ENCODE data around the gene PRKAG3.
"Not testable (repeated sequence)": the region's sequence is repeated elsewhere in the genome, so short reads cannot be mapped to it uniquely, and the experiment has no call there.

PRKAG3 gene

DNA sequence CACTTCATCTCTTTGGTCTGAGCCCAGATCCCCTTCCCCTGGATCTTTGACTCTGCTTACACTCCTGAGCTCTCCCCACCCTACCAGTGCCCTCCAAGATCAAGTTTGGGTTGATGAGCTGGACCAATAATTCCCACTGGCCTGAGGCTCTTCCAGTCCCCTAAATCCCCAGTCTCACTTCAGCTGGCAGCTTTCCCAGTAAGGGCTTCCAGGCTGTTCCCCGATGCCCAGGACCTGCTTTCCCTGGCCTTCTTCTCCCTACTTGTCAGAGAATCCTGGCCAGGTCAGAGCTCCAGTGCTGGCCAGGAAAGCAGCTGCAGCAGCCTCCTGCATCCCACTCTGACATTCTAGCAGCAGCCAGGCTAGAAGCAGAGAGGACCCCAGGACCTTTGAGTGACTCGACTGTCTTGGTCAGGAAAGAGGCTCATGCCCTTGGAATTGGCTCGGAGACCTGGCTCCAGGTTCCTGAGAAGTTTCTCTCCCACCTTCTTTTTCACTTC is 31.5 kb upstream of the PRKAG3 start:
- no peak for DNase-seq (ENCODE audit: low spot score)

DNA sequence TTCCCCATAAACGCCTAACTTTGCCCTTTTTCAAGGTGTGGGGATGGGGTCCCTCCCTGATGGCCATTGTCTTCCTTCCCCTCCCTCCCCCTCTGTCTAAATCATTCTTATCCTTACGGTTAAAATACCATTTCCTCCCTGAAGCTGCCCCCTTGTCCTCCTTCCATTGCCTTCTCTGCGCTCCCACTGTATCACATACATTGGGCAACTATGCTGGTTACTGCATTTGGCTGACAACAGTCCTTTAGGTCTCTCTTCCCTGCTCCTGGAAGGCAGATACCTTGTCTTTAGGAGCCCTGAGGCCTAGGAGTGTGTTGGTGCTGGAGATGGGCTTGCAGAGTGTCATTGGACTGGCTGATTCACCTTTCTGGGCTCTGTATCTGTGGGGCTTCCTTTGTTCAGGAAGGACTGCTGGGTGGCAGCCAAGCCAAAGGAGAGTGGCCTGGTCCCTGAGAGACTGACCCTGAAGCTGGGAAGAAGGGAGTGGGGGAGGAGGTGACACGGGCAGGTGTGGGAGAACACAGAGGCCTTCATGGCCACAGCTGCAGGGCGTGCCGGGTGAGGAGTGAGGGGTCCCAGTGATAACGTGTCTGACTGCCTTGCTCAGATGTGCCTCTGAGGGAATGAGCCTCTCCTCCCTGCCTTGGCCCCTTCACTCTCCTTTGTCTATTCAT is 30.2 kb upstream of the PRKAG3 start:
- no peak for DNase-seq (ENCODE audit: low spot score)

DNA sequence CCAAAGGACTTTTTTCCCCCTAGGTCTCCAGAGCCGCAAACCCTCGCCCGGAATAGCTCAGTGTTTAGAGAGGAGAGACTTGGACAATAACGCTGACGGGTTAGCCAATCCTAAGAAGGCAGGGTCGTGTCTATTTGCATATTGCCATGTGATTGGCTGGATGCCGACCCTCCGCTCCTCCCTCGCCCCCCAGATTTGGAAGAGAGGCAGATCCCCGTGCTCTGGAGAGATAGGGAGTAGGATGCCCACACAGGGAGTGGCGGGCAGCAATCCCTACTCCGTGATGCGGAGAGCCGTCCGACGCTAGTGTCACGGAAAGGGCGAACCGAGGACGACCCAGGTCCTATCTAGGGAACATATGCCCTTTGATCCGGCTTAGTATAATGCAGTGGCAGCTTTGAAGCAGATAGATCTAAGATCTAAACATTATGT is 29.4 kb upstream of the PRKAG3 start:
- DNase-seq (ENCODE audit: low spot score) = no peak

DNA sequence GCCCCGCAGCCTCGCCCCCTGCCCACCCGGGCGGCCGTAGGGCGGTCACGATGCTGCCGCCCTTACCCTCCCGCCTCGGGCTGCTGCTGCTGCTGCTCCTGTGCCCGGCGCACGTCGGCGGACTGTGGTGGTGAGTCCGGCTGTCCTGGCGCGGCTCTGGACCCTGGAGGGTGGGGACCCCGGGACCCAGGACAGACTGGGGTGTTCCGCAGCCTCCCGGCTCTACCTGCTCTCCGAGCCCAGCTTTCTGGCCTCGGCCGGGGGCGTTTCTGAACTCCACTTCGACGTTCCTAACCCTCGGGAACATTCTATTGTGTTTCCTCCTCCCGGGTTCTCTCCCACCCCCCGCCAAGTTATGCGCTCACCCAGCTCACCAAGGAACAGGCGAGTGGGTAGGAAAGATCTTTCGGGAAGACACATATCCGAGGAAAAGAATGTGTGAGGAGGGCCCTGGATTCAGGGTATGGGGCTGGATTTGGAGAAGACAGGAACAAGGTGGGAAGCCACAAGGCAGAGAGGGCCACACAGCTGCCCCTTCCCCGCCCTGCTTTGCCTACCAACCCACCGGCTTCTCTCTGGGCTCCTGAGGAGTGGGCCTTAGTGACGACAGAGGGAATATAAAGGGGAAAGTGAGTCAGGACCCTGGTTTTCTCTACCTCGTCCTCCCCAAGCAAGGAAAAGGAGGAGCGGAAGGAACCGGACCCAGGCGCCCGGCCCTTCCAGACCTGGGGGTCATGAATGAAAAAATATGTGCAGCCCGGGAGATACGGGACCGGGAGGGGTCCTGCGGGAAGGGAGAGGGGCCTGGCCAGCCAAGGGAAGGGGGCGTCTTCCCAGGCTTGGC is 28.6 kb upstream of the PRKAG3 start:
- no peak for DNase-seq (ENCODE audit: low spot score)

- no peak for DNase-seq (ENCODE audit: low spot score)
Observed at GRCh38 chr2:218859556-218859987, 28.0 kb upstream of the PRKAG3 start, which contains the start of gene WNT6. Gene WNT6 (plus strand): TSS chr2:218859805. CDS start chr2:218860038, 233 bp downstream.

- DNase-seq (ENCODE audit: low spot score) = no peak
Observed at GRCh38 chr2:218858671-218859555, 27.3 kb upstream of the PRKAG3 start.

DNA sequence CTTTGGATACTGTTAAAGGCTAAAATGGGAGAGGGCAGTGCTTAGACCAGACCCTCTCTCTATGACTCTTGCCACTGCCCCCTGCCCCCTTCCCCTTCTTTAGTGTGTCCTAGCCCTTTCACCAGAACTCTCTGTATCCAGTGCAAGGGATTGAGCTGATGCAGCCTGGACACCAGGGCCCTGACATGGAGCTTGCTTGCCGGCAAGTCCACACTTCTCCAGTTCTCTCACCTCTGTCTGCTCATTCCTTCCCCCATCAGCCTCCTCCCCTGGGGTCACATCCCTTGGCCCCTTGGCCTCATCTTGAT is 26.5 kb upstream of the PRKAG3 start:
- no peak for DNase-seq (ENCODE audit: low spot score)

GRCh38 chr2:218857371-218858137 is 26.0 kb upstream of the PRKAG3 start:
- DNase-seq (ENCODE audit: low spot score) = no peak

DNA sequence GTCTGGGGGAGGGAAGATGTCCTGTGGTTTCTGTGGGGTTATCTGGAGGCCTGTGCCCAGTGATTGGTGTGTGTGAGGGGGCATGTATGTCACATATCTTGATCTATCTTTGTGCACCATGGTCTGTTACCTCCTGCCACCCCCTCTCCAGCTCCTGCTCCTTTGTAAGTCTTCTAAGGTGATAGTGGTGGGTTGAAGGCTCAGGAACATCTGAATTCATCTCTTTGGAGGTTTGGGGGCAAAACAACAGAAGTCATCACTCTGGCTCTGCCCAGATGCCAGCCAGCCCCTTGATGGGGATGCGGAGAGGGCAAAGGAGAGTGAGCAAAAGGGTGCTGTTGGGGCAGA is 25.3 kb upstream of the PRKAG3 start:
- no peak for DNase-seq (ENCODE audit: low spot score)

GRCh38 chr2:218856167-218856895 is 24.7 kb upstream of the PRKAG3 start:
- DNase-seq (ENCODE audit: low spot score) = no peak

DNA sequence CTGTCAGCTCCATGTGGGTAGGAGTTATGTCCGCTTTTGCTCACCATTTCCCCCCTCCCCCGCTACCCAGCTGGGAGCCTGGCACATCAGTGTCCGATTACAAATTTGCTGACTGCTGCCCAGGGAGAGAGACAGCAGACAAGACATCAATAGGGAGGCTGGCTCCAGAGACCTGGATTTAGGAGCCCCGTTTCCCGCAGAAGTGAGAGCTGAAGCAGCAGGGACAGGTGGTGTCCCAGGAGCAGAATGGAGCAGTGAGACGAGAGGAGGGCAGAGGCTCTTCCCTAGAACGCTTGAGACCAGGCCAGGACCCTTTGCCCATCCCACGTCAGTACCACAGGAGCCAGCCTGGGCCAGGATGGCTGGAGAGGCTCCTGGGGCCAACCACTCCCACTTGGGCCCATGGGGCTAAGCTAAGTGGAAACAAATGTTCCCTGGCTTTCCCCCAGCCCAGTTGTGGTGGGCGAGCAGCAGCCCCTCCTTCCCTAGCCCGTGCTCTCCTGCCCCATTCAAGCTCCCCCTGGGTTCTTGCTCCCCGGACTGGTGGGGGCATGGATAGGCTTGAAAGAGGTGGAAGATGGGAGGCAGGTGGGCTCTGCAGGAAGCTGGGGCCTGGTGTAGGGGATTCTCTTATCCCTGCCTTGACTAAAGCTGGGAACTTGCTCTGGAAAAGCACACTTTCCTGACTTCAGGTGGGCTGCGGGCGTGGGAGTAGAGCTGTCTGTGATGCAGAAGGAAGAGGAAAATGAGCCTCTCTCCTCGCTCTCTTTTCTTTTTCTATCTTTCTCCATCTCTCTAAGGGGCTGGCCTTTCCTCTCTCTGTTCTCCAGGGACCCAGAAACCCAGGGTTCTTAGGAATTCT is 23.9 kb upstream of the PRKAG3 start:
- no peak for DNase-seq (ENCODE audit: low spot score)

DNA sequence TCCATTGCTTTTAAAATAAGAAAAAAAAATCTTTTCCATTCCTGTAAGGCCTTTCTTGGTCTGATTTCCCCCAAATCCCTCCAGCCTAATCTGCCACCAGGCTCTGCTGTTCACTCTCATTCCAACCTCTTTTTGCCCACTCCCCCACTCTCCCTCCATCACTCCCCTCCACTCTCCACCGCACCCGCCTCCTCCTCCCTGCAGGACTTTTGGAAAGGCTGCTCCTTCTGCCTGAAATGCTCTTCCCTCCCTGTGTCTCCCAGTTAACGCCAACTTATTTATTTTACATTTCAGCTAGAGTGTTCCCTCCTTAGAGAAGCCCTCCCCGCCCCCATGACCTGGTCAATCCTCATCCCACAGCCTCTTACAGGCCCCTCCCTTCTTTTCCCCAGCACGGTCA is 23.3 kb upstream of the PRKAG3 start:
- DNase-seq (ENCODE audit: low spot score) = no peak

DNA sequence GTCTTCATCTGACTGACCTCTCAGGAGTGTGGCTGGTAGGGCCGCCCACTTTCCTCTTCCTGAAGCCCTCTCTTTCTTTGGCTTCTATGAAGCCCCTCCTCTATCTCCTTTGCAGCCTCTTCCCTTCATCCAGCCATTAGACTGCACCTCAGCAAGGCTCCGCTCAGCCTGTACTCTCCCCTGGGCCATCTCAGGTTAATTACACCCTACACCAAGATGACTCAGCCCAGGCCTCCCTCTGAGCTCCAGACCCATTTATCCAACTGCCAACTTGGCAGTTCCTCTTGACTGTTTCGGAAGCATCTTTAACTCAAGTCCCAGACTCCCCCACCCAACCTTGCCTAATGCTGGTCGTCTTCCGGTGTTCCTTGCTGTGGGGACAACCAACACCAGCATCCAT is 22.2 kb upstream of the PRKAG3 start:
- no peak for DNase-seq (ENCODE audit: low spot score)

DNA sequence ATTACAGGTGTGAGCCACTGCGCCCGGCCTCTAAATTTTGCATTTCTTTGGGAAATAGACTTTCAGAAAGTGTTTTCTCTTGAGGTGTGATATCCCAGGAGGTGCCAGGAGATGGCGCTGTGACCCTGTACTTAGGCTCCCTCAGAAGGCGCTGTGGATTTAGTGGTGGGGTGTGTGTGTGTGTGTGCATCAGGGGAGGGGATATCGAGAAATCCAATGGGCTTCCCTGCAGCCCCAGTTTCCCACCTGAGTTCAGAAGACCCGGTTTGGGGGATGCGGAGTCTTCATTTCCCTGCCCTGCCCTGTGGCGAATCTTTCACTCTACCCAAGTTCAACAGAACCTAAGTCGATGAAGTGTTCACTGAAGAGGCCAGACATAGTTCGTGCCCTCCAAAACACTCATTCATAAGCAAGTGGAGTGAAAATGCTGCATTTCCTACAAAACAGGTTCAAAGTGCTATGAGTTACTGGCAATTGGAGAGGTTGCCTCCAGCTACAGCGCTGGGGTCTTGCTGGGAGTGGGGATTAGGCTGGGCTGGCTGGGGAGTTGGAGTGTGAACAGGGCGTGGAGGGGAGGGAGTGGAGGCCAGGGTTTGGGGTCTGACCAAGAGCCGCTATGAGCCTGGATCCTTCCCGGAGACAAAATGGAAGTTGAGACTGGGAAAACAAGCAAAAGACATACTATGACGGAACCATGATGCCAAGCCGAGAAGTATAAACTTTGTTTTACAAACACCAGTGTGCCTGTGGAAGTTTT is 21.5 kb upstream of the PRKAG3 start:
- peak; percentile 71 for DNase-seq (ENCODE audit: low spot score)

GRCh38 chr2:218851286-218851685 is 19.7 kb upstream of the PRKAG3 start:
- no peak for DNase-seq (ENCODE audit: low spot score)

DNA sequence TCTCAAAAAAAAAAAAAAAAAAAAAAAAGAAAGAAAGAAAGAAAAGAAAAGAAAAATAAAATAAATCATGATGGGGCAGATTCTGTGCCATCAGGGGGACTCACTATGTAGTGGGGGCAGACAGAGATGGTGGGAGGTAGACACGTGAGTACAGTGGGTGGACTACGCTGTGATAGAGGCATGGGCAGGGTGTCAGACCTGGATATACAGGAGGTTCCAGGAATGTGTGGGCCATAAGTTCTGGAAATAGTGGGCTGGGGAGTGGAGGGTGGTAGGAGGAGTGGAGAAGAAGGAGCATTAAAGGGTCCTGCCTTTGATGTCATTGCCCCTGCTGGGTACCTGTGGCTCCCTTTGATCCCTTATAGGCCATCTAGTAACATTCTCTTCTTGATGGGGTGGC is 19.2 kb upstream of the PRKAG3 start:
- DNase-seq (ENCODE audit: low spot score) = no peak

DNA sequence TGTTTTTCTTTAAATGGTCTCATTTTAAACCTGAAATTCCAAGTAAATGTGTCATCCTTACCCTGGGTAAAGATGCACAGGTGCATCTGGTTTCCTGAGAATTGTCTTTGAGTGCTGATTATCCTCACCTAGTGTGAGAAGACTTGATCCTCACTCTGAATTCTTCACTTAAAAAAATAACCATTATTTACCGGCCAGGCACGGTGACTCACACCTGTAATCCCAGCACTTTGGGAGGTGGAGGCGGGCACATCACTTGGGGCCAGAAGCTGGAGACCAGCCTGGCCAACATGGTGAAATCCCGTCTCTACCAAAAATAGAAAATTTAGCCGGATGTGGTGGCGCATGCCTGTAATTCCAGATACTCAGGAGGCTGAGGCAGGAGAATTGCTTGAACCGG is 18.1 kb upstream of the PRKAG3 start:
- DNase-seq (ENCODE audit: low spot score) = no peak

DNA sequence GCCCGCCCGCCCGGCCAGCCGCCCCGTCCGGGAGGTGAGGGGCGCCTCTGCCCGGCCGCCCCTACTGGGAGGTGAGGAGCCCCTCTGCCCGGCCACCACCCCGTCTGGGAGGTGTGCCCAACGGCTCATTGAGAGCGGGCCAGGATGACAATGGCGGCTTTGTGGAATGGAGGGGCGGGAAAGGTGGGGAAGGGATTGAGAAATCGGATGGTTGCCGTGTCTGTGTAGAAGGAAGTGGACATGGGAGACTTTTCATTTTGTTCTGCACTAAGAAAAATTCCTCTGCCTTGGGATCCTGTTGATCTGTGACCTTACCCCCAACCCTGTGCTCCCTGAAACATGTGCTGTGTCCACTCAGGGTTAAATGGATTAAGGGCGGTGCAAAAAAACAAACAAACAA is 15.4 kb upstream of the PRKAG3 start:
- DNase-seq (ENCODE audit: low spot score) = not testable (repeated sequence)

DNA sequence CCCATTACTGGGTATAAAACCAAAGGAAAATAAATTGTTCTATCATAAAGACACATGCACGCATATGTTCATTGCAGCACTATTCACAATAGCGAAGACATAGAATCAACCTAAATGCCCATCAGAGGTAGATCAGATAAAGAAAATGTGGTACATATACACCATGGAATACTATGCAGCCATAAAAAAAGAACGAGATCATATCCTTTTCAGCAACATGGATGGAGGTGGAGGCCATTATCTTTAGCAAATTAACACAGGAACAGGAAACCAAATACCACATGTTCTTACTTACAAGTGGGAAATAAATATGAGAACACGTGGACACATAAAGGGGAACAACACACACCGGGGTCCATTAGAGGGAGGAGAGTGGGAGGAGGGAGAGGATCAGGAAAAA is 12.7 kb upstream of the PRKAG3 start:
- not testable (repeated sequence) for DNase-seq (ENCODE audit: low spot score)

Measured in CD4-positive, alpha-beta T cell treated with Interleukin-15 for 4 hours (primary cell).